HG02623 (cell line): ENCODE data around the gene KCND3.

Experiments used
- ATAC-seq: cut with Tn5 transposase; IDR thresholded peaks from one replicate; pipeline ENCODE4 v1.9.1; 2021; ENCODE audit warnings: moderate library complexity; ENCODE audit not compliant: unreplicated experiment

The KCND3 gene

DNA sequence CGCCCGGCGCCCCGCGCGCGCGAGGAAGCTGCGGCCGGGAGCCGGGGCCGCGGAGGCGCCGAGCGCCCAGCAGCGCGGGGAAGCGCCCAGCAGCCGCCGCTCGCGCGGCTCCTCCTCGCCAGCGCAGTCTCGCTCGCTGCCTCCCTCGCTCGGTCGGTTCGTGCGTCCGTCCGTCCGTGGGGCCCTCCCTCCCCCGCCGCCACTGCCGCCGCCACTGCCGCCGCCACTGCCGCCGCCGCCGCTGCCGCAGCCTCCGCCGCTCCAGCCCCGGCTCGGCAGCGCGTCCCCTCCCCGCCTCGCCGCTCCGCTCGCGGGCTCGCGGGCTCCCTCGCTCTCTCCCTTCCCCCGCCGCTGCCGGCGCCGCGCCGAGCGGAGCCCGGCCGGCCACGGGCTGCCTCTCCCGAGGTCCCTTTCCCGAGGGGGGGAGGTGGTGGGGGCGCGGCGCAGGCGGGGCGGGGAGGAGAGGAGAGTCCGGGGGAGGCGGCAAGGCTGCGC is at the start of gene KCND3:
TSS of gene KCND3 (minus strand) at position 138 of the 495 bp plus-strand sequence.
- ATAC-seq = no peak

DNA sequence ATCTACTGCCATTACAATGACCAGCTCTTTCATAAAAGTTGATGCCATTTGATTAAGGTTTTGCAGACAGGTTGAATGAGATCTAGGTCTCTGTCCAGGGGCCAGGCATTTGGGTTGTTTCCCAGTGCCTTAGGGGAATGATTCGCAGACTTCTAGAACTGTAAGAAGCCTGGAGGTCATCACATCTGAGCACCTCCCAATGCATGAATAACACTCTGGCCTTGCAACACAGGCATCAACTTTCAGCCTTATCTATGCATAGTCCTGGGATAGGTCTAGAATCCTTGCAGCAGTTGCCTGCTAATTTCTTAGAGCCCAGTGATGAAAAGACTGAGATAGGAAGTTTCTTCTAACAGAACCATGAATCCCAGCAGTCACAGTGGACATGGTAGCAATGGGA is 44.8 kb upstream of the KCND3 start:
- no peak for ATAC-seq

DNA sequence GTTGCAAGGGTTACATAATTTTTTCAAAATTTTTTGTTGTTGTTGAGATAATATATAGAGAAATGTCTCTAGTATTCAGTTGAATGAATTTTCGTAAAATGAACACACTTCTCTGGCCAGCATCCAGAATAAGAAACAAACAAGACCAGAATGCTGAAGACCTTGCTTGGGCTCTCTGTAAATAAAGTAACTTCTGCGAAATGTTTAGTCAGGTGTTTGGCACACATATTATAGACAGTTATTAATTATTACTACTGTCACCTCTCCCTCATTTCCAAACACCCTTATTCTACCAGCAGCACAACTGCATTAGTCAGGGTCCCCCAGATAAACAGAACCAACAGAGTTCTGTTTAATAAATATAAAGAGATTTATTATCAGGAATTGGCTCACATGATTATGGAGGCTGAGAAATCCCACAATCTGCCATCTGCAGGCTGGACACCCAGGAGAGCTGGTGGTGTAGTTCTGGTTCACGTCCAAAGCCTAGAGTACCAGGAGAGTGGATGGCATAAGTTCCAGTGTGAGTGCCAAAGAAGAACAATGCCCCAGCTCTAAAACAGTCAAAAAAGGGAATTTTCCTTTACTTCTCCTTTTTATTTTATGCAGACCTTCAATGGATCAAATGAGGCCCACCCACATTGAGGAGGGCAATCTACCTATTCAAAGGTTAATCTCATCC is 44.1 kb upstream of the KCND3 start:
- no peak for ATAC-seq

GRCh38 chr1:112030157-112030556 is 40.7 kb upstream of the KCND3 start:
- ATAC-seq = no peak

DNA sequence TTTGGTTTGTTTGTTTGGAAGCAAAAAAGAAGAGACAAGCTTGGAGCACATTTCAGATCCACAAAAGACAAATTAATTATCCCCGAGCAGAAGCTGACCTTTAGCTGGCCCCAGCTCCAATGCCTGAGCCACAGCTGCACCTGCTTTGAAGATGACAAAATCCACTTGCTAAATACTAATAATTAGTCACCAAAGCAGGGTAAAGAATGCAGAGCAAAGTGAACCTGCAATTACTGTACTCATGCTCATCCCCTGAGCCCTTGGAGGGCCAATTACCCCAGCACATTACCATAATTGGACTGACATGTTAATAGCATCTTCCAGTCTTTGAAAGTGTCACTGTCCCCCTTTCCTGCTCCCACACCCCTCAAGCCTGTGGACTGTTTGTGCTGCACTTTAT is 38.2 kb upstream of the KCND3 start:
- no peak for ATAC-seq

- no peak for ATAC-seq
Observed at GRCh38 chr1:112026501-112026900, 37.0 kb upstream of the KCND3 start.

GRCh38 chr1:112026016-112026415 is 36.5 kb upstream of the KCND3 start:
- ATAC-seq = no peak

GRCh38 chr1:112021263-112021662 is 31.8 kb upstream of the KCND3 start:
- ATAC-seq = no peak

GRCh38 chr1:112017183-112017582 is 27.7 kb upstream of the KCND3 start:
- ATAC-seq = no peak

DNA sequence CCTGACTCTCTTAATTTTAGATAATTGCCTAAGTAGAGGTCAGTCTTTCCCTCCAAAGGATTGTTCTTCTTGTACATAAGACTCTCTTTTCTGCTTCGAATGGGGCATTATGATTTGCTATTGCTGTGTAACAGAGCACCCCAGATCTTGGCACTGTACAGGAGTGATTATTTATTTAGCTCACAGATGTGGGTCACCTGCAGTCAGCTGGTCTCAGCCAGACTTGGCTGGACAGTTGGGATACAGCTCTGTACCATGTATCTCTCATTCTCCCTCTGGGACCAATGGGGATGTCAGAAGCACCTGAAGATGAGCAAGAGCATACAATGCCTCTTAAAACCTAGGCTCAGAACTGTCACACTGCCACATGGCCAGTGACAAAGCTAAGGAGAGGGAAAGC is 23.4 kb upstream of the KCND3 start:
- no peak for ATAC-seq

GRCh38 chr1:112011202-112011601 is 21.7 kb upstream of the KCND3 start:
- no peak for ATAC-seq

- no peak for ATAC-seq
Observed at GRCh38 chr1:112007169-112007568, 17.7 kb upstream of the KCND3 start.

DNA sequence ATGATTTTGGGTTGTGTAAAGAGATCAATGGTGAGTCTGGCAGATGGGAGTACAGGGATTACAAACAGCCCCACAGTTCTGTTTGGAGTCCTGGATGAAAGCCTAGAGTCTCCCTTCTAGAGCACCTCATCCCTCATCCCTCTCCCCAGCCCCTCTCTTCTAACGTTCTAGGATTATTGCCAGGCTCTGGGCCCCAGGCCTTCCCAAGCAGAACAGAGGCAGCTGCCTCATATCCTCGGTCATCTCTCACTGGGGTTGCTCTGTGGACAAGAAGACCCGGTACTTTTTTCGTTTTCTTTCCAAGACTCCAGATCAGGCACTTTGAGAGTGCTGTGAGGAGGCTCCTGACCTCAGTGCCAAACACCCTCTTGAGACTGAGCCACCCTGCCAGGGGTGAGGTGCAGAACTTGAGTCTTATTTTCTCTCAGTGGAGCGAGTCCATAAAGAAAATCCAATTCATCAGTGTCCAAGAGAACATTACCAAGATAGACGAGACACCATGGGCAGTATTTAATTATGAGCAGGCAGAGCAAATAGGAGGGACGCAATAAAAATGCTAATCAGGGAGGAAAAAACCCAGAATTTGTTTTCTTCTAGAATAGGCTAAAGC is 17.1 kb upstream of the KCND3 start:
- ATAC-seq = no peak

DNA sequence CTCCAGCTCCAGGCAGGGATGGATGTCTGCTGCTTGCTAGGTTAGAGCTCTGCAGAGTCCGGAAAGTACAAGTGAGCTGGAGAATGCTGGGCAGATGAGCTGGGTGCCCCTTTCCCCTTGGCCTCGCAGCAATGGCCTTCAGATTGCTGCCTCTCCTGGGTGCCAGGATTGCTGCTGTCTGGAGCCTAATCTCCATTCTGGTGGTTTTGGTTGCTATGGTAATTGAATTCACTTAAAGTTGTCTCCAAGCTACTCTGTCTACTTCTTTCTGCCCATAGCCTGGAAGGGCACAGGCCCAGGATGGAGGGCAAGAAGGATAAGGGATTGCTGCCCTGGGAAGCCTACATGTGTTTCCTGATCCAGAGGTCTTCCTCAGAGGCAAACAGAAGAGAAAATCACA is 14.6 kb upstream of the KCND3 start:
- no peak for ATAC-seq

DNA sequence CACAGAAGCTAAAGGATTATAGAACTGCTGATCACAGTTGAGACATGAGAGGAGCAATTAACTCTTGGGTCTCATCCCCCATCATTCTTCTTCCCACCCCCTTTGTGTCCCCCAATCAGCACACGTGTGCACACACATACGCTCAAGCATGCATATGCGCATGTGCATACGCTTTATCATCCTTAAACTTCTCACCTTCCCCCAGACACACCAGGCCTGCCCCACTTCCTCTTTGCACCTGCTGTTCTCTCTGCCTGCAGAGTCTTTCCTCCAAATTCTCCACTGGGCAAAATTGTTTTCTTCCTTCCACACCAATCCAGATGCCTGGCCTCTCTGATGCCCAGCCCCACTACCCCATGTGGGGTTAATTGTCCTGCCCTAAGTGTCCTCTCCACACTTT is 13.0 kb upstream of the KCND3 start:
- no peak for ATAC-seq

DNA sequence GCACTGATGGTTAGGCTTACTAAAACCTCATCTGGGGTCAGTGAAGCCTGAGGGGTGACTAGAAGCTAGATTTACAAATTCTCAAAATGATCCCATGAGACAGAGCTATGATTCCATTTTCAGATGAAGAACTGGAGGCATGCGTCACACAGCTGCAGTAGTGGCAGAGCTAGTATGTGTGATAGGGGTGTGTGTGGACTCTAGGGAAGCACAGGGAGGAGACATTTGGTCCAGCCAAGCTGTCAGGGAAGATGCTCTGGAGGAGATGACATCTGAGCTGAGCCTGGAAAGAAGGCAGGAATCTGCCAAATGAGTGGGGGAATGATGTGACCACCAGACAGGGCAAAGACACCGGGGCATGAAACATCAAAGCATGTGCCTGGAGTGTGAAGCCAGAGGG is 12.0 kb upstream of the KCND3 start:
- ATAC-seq = no peak

DNA sequence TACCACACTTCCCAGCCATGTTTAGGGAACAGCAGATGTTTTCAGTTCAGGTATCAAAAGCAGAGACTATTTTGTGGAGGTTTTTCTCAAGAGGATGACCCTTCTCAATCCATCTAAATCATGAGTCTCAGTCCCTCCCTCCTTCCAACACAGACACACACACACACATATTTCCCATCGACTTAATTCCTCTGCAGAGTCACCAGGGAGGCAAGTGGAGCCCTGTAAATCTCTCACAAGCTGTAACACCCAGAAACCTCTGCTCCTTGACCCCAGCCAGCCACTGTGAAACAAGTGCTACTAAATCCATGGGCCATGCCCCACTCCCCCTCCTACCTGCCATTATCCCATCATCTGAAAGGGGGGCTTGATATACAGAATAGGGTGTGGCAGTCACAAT is 10.6 kb upstream of the KCND3 start:
- no peak for ATAC-seq

GRCh38 chr1:111998332-111998731 is 8.9 kb upstream of the KCND3 start:
- no peak for ATAC-seq

- no peak for ATAC-seq
Observed at GRCh38 chr1:111992476-111992875, 3.0 kb upstream of the KCND3 start.

DNA sequence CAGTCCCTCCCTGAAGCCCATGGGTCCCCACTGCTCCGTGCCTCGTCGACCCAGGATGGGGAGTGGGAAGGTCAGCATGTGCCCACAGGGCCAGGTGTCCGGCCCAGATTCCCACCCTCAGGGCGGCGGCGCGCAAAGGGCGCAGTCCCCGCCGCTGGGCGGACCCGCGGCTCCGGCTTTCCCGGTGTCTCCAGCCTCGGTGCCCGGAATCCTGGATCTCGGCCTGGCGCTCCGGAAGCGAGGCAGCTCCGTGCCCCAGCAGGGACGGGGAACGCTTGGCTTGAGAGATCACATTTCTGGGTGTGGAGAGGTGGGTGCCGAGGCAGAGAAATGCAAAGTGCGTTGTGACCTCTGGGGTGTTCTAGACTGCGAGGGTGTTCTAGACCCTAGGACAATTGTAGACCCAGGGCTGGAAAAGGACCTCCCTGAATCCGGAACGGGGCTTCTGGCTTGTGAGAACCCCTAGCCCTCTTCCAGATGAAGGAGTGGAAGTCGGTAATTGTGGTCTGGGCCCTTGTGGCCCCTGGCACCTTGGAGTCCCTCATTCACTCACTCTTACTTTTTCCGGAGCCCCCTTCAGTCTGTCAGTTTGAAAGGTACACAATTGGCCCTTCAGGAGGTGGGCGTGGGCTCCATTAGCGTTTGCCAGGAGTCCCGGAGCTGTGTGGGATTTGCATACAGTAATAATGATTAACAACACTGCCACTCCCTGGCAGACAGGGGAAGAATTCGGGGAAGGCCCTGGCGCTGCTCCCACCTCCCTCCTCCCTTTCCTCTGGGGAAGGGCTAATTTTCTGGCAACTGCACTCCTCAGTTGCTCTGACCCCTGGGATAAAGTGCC is 1.6 kb upstream of the KCND3 start:
- no peak for ATAC-seq

GRCh38 chr1:111990026-111990877 is 784 bp upstream of the KCND3 start:
- no peak for ATAC-seq
